GM21619 (cell line): ENCODE measurements around the gene ULK3.

Experiments used
- ATAC-seq: cut with Tn5 transposase; IDR thresholded peaks from one replicate; pipeline ENCODE4 v1.9.1; 2021; ENCODE audit not compliant: unreplicated experiment

The ULK3 gene

GRCh38 chr15:74823324-74823723, 19.6 kb downstream of the ULK3 start:
- ATAC-seq = no peak

GRCh38 chr15:74822233-74822632, 20.7 kb downstream of the ULK3 start:
- no peak for ATAC-seq

DNA sequence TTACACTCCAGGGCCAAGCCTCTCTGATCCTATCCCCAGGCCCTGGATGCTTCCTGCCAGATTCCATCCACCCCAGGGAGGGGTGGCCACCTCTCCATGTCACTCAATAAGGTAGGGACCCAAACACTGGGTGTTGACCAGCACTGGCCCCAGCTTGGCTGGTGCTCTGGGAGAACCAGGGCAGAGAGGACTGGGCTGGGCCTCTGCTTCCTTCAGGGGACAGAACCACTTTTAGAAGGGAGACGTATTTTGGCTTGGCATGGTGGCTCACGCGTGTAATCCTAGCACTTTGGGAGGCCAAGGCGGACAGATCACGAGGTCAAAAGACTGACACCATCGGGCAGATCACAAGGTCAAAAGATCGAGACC, 21.2 kb downstream of the ULK3 start:
- no peak for ATAC-seq

GRCh38 chr15:74821091-74821789, 21.7 kb downstream of the ULK3 start:
- peak; percentile 78 for ATAC-seq

GRCh38 chr15:74820056-74820455, 22.9 kb downstream of the ULK3 start:
- ATAC-seq = no peak

DNA sequence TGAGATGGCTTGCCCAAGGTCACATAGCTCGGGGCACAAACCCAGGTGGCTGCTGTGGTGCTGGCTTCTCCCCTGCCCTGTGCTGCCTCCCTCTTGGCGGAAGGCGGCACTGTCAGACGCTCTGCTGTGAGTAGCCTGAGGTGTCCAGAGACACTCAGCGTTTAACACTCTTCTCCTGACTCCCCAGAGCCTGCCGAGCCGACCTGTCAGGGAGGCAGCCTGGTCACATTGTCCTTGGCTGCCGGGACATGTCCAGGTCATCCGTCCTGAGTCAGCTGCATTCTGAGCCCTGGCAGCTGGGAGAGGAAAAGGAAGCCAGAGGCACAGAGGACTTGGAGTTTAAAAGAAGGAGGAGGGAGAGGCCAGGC, 25.6 kb downstream of the ULK3 start:
- ATAC-seq = no peak

- ATAC-seq = no peak
Measured at GRCh38 chr15:74816624-74817369, 26.2 kb downstream of the ULK3 start.

DNA sequence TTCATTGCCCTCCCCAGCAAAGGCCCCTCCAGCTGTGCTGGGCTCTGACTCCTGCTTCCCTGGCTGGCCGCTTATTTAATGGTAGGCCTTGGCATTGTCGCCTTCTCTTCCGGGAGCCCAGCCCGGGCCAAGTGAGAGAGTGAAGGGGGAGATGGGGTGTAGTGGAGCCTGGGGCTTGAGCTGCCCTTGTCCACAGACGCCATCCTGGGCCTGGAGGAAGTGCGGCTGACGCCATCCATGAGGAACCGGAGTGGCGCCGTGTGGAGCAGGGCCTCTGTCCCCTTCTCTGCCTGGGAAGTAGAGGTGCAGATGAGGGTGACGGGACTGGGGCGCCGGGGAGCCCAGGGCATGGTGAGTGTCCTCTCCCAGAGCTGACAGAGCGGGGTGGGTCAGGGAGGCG, 27.0 kb downstream of the ULK3 start:
- no peak for ATAC-seq

DNA sequence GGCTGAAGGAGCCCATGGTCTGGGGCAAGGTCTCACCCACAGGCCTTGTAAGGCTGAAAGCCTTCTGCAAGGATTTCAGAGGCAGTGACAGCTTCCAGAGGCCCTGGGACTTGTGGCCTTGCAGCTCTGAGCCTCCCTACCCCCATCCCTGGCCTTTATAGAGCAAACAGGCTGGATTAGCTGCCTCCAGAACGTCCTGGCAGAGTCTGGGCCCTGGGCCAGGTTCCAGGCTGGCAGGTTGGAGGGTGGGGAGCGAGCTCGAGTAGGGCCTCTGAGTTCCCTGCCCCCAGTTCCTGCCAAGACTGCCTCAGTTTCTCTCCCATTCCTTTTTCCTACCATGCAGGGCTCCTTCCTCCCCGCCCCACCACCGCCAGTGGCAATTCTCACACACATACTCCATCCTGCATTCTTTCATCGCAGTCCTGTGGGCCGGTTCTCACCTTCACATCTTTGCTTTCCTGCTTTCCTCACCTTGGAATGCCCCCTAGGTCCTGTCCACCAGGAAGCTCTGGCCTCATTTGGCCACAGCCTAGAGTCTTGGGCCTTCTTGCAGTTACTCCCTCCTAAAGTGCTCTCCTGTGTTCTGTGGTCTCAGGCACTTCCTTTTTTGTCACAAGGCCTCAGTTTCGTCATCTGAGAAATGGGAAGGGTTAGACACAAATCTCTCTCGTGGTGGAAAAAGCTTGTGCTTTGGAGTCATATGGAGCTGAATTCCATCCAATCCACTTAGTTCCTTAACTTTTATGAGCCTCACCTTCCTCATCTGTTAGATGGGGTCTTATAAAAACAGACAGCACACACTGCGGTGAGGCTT, 27.6 kb downstream of the ULK3 start:
- no peak for ATAC-seq

DNA sequence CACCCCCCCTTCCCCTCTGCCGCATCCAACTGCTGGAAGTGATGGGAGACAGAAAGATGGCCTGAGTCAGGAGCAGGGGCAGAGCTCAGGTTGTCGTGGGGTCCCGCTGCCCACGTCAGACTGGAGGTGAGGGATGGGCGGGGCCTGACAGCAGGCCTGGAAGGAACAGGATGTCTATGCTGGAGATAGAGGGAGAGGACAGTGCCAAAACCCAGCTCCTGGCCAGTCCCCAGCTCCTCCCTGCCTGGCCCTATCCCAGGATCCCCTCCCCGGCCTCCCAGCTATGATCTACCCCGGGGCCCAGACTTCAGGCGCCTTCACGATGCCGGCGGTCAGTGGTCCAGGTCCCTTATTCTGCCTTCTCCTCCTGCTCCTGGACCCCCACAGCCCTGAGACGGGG, 30.4 kb downstream of the ULK3 start, which contains the start of gene LMAN1L:
Gene LMAN1L, plus strand, starts transcription at position 303 of the 400 bp plus-strand sequence. Its CDS starts 20 bp downstream, at position 323.
- ATAC-seq = no peak

DNA sequence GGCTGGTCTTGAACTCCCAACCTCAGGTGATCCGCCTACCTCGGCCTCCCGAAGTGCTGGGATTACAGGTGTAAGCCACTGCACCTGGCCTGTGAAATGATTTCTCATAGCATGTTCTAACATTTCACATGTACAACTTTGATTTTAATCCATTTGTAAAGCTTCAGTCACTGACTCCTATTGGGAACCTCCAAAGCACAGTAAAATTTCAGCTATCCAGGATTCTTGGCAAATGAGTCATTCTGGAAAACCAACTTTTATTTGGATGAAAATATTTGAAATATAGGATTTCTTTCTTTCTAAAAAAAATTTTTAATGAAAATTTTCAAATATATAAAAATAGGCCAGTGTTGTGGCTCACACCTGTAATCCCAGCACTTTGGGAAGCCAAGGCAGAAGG, 33.0 kb downstream of the ULK3 start:
- ATAC-seq = no peak

DNA sequence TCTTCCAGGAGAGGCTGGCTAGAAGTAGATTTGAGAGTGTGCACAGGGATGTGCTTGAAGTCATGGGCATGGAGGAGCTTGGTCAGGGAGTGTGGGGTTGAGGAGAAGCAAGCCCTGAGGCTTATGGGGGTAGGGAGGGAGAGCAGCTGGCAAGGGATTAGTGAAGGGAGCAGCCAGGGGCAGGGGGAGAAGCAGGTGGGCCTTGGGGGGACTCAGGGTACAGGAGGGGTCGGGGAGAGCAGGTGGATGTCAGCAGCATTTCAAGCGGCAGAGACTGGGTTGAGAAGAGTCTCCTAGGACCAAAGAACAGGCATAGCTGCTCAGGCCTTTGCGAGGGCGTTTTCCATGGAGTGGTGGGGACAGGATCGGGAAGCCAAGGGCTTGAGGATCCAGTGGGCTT, 33.7 kb downstream of the ULK3 start:
- no peak for ATAC-seq

GRCh38 chr15:74808840-74809229, 34.1 kb downstream of the ULK3 start:
- no peak for ATAC-seq

DNA sequence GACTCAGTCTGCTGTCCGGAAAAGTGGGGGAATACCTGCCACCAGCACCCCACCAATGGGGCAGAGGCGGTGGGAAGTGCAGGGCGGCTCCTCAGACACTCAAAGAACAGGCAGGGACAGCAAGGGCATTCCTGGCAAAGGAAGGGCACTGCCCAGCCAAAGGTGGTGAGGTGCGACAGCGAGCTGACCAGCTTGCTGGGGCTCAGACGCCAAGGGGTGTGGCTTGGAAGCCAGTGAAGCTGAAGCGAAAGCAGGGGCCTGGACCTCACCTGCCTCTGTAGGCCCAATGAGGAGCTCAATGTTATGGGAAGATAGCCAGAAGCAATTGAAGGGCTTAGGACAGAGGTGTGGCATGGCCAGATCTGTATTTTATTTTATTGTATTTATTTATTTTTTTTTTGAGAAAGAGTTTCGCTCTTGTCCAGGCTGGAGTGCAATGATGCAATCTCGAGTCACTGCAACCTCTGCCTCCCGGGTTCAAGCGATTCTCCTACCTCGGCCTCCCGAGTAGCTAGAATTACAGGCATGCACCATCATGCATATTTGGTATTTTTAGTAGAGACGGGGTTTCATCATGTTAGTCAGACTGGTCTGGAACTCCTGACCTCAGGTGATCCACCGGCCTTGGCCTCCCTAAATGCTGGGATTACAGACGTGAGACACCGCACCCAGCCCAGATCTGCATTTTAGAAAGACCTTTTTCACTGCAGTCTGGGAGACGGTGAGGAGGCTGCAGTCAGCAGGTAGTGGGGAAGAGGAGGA, 34.7 kb downstream of the ULK3 start:
- no peak for ATAC-seq

GRCh38 chr15:74807282-74807681, 35.7 kb downstream of the ULK3 start:
- ATAC-seq = no peak

GRCh38 chr15:74804935-74805334, 38.0 kb downstream of the ULK3 start:
- no peak for ATAC-seq

DNA sequence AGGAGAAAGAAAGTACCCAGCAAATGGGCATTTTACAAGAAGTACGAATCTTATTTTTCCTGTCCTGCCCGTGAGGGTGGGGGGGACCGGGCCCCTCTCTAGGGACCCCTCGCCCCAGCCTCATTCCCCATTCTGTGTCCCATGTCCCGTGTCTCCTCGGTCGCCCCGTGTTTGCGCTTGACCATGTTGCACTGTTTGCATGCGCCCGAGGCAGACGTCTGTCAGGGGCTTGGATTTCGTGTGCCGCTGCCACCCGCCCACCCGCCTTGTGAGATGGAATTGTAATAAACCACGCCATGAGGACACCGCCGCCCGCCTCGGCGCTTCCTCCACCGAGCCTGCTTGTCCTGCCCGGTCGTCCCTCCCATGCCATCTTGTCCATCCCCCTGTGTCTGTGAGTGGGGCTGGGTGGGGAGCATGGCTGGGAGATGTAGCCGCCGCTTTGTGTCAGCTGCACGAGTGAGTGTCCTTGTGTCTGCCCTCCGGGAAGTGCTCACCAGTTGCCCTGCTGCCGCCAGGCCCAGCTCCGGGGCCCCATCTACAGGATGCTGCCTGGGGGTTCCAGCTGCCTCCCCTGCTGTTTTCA, 40.0 kb downstream of the ULK3 start:
- ATAC-seq = no peak

DNA sequence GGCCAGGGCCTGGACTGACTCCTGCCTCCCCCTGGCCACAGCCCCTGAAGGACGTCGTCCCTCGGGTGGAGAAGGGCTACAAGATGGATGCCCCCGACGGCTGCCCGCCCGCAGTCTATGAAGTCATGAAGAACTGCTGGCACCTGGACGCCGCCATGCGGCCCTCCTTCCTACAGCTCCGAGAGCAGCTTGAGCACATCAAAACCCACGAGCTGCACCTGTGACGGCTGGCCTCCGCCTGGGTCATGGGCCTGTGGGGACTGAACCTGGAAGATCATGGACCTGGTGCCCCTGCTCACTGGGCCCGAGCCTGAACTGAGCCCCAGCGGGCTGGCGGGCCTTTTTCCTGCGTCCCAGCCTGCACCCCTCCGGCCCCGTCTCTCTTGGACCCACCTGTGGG, 40.7 kb downstream of the ULK3 start:
- ATAC-seq = no peak

DNA sequence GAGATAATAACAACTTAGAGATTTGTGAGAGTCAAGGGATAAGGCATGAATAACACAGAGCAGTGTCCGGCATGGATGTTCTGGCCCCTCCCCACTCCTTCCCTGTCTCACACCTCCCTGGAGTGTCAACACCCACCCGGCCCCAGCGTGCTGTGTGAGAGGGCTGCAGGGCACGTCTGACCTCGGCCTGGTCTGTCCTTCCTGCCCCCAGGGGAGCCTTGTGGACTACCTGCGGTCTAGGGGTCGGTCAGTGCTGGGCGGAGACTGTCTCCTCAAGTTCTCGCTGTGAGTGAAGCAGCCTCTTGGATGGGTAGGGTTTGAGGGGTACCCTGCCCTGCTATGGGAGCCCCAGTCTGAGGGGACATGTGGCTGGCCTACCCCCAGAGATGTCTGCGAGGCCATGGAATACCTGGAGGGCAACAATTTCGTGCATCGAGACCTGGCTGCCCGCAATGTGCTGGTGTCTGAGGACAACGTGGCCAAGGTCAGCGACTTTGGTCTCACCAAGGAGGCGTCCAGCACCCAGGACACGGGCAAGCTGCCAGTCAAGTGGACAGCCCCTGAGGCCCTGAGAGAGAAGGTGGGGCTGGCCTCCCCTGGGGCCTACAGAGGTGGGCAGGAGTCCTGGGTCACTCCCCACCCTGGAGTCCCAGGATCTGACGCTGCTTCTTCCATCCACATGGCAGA, 41.5 kb downstream of the ULK3 start:
- no peak for ATAC-seq

- ATAC-seq = no peak
Measured at GRCh38 chr15:74800559-74801094, 42.3 kb downstream of the ULK3 start.
